ENCODE measurements around the gene MRPL58.

MRPL58 gene

GRCh38 chr17:74987418-74987908 lies 25.0 kb upstream of the MRPL58 start, which contains the start of gene CDR2L:
Gene CDR2L, plus strand, starts transcription at chr17:74987632. Its CDS starts 412 bp downstream, at chr17:74988044.
- TF ChIP-seq, protein P1, sequence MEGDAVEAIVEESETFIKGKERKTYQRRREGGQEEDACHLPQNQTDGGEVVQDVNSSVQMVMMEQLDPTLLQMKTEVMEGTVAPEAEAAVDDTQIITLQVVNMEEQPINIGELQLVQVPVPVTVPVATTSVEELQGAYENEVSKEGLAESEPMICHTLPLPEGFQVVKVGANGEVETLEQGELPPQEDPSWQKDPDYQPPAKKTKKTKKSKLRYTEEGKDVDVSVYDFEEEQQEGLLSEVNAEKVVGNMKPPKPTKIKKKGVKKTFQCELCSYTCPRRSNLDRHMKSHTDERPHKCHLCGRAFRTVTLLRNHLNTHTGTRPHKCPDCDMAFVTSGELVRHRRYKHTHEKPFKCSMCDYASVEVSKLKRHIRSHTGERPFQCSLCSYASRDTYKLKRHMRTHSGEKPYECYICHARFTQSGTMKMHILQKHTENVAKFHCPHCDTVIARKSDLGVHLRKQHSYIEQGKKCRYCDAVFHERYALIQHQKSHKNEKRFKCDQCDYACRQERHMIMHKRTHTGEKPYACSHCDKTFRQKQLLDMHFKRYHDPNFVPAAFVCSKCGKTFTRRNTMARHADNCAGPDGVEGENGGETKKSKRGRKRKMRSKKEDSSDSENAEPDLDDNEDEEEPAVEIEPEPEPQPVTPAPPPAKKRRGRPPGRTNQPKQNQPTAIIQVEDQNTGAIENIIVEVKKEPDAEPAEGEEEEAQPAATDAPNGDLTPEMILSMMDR (conservative IDR thresholded peaks at IDR 0.05; ENCODE audit: control insufficient read depth, insufficient read depth, low read depth, low read length), result no peak
- DNase-seq (ENCODE audit: low read depth), result peak; percentile 85
- peak within 1 kb of the TSS; percentile 77 for H3K4me3 ChIP-seq (ENCODE audit: control insufficient read depth, low read depth, low read length)

GRCh38 chr17:74987909-74988711 lies 24.4 kb upstream of the MRPL58 start:
- TF ChIP-seq, protein P1 (conservative IDR thresholded peaks at IDR 0.05; ENCODE audit: control insufficient read depth, insufficient read depth, low read depth, low read length), result no peak
- peak; percentile 72 for DNase-seq (ENCODE audit: low read depth)
- H3K4me3 ChIP-seq (ENCODE audit: control insufficient read depth, low read depth, low read length), result peak overlapping the region; percentile 77

GRCh38 chr17:74990581-74991105 lies 21.8 kb upstream of the MRPL58 start:
- TF ChIP-seq, protein P1 (conservative IDR thresholded peaks at IDR 0.05; ENCODE audit: control insufficient read depth, insufficient read depth, low read depth, low read length), result no peak

DNA sequence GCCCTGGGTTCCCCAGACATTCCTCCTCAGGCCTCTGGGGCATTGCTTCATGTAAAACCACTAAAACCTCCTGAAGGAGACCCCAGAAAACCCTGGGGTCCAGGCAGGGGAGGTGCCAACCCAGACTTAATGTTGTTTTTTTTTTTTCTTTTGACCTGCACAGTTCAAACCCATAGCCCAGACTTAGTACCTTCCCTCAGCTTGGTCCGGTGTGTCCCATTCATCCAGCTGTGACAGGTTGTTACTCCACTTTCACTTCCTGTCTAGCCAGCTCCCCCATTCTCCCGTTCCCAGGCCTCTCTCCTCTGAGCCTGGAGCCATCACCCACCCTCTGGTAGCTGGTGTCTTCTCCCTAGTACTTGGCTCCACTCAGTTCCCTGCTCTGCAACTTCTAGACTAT lies 20.2 kb upstream of the MRPL58 start:
- DNase-seq (ENCODE audit: low read depth), result no peak
- no peak overlapping the region for H3K4me3 ChIP-seq (ENCODE audit: control insufficient read depth, low read depth, low read length)
- TF ChIP-seq, protein P1 (conservative IDR thresholded peaks at IDR 0.05; ENCODE audit: control insufficient read depth, insufficient read depth, low read depth, low read length), result no peak

More at GRCh38 chr17:74990581-74991105, 21.8 kb upstream of the MRPL58 start:
- DNase-seq (ENCODE audit: low read depth), result no peak
- no peak overlapping the region for H3K4me3 ChIP-seq (ENCODE audit: control insufficient read depth, low read depth, low read length)

DNA sequence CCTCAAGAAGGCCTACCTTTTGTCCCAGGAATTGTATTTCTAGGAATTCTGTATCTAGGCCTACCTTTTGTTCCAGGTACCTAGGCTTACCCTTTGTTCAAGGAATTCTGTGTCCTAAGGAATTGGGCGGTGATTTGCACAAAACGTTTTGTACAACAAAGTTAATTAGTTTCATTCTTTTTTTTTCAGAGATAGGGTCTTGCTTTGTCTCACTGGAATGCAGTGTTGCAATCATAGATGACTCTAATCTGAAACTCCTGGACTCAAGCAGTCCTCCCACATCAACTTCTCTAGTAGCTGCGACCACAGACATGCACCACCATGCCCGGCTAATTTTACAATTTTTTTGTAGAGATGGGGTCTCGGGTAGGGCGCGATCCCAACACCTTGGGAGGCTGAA lies 18.0 kb upstream of the MRPL58 start:
- DNase-seq (ENCODE audit: low read depth), result peak; percentile 64
- TF ChIP-seq, protein P1 (conservative IDR thresholded peaks at IDR 0.05; ENCODE audit: control insufficient read depth, insufficient read depth, low read depth, low read length), result no peak
- H3K4me3 ChIP-seq (ENCODE audit: control insufficient read depth, low read depth, low read length), result no peak overlapping the region

GRCh38 chr17:74995847-74996246 lies 16.6 kb upstream of the MRPL58 start:
- no peak for DNase-seq (ENCODE audit: low read depth)
- TF ChIP-seq, protein P1 (conservative IDR thresholded peaks at IDR 0.05; ENCODE audit: control insufficient read depth, insufficient read depth, low read depth, low read length), result no peak
- H3K4me3 ChIP-seq (ENCODE audit: control insufficient read depth, low read depth, low read length), result no peak overlapping the region

Data from fibroblast of mammary gland (primary cell).